CD4-positive, alpha-beta memory T cell (primary cell): ENCODE data around the gene CAMKK1. TPM values are rescaled to one million over a fixed set of nuclear protein-coding genes. Genes with fewer than 3 reads are reported as not detected.
A peak's percentile ranks its signal among the peaks of the same experiment; 100 is the strongest.

Experiments used
- CTCF ChIA-PET: fragments of 350-600 bp; sonication (Branson Sonifier 250); formaldehyde crosslinking; loops from one replicate; lab custom pipeline; 2021; ENCODE audit warnings: inconsistent platforms; ENCODE audit not compliant: partially characterized antibody; lab: Charles Lee
- POLR2A ChIA-PET: fragments of 350-600 bp; sonication (Branson Sonifier 250); formaldehyde crosslinking; loops from one replicate; lab custom pipeline; 2021; ENCODE audit not compliant: partially characterized antibody; lab: Charles Lee
- DNase-seq, 5 donors: peaks; one replicate each; pipeline versions ENCODE4 v3.0.0 to v3.0.0-alpha.2; 2020 to 2022; ENCODE audit warnings: mixed read lengths in 1 of 5
- H3K27ac ChIP-seq: one replicate; pipeline ENCODE4 v1.7.0; 2013; ENCODE audit warnings: low read depth, low read length
- H3K27me3 ChIP-seq: 2 replicates; pipeline ENCODE4 v1.7.0; 2013; ENCODE audit warnings: mild to moderate bottlenecking, low read length, moderate library complexity; ENCODE audit not compliant: insufficient read depth
- H3K36me3 ChIP-seq: 2 replicates; pipeline ENCODE4 v1.7.0; 2013; ENCODE audit warnings: mild to moderate bottlenecking, low read length, moderate library complexity; ENCODE audit not compliant: insufficient read depth
- H3K4me1 ChIP-seq: 2 replicates; pipeline ENCODE4 v1.7.0; 2013; ENCODE audit warnings: mild to moderate bottlenecking, low read length, moderate library complexity; ENCODE audit not compliant: insufficient read depth
- H3K4me3 ChIP-seq, 2 donors: one replicate each; pipeline ENCODE4 v1.7.0; 2013; ENCODE audit warnings: low read length in 2 of 2, mild to moderate bottlenecking in 1 of 2
- H3K9me3 ChIP-seq, 2 donors: one replicate each; pipeline ENCODE4 v1.7.0; 2013; ENCODE audit warnings: low read length in 2 of 2, control low read depth in 1 of 2; ENCODE audit not compliant: control insufficient read depth in 1 of 2
- H3K27ac Mint-ChIP-seq, 7 donors: one replicate each; pipeline ENCODE4 v1.8.0; 2020 to 2021; ENCODE audit warnings: mixed read lengths in 7 of 7, mild to moderate bottlenecking in 6 of 7, inconsistent platforms in 3 of 7, moderate library complexity in 3 of 7
- H3K27me3 Mint-ChIP-seq, 2 donors: one replicate each; pipeline ENCODE4 v1.8.0; 2020 to 2021; ENCODE audit warnings: mixed read lengths in 2 of 2
- H3K36me3 Mint-ChIP-seq, 2 donors: one replicate each; pipeline ENCODE4 v1.8.0; 2020 to 2021; ENCODE audit warnings: mixed read lengths in 2 of 2, inconsistent platforms in 1 of 2, mild to moderate bottlenecking in 1 of 2
- H3K4me1 Mint-ChIP-seq, 4 donors: one replicate each; pipeline ENCODE4 v1.8.0; 2020 to 2021; ENCODE audit warnings: mixed read lengths in 4 of 4, mild to moderate bottlenecking in 1 of 4
- H3K4me3 Mint-ChIP-seq, 8 donors: one replicate each; pipeline ENCODE4 v1.8.0; 2020 to 2021; ENCODE audit warnings: mixed read lengths in 8 of 8, mild to moderate bottlenecking in 7 of 8, moderate library complexity in 6 of 8, inconsistent platforms in 3 of 8
- H3K9me3 Mint-ChIP-seq, 8 donors: one replicate each; pipeline ENCODE4 v1.8.0; 2020 to 2021; ENCODE audit warnings: mixed read lengths in 8 of 8, mild to moderate bottlenecking in 5 of 8, inconsistent platforms in 3 of 8, moderate library complexity in 1 of 8
- intact Hi-C: fragments of 100-400 bp; cut with micrococcal nuclease; formaldehyde crosslinking; loops from one replicate; pipeline ENCODE4 v1.15.1; 2023
- polyA plus RNA-seq, 2 donors: library from polyadenylated mRNA; unstranded; fragments of 300-500 nt; fragmentation: Illumina TruSeq; gene quantifications; one replicate each; pipeline ENCODE4 v1.2.3, GENCODE V29; 2021
- total RNA-seq, 2 experiments: library from RNA; stranded (reverse); gene quantifications; one replicate each; pipeline ENCODE4 v1.2.3, GENCODE V29; 2021

CAMKK1 gene
- 1 to 10 TPM; 3.5 TPM for total RNA-seq
- polyA plus RNA-seq = 1 to 10 TPM in 1 of 2 donors, under 1 TPM in 1; 0.18 to 2.6 TPM

- intact Hi-C loops = loop anchor here (1.0 kb wide), 3 partner anchors 49 to 250 kb away; partner anchors contain the start of genes ATP2A3, CYB5D2 and ZZEF1
These were observed at the start of gene CAMKK1 for GRCh38 chr17:3893003-3893719. Gene CAMKK1 (minus strand): TSS chr17:3893053. CDS start chr17:3885687, 7,366 bp downstream.

GRCh38 chr17:3940965-3941698, 48.3 kb upstream of the CAMKK1 start:
- intact Hi-C loops = no loop called here
- ChIA-PET CTCF (no interaction called here), POLR2A (no interaction called here)
- Mint-ChIP-seq H3K36me3 (peaks cover 48 to 69% of the 10 kb centered on the region in 2 donors), H3K27ac (no peak overlapping the region), H3K27me3 (no peaks in the 10 kb centered on the region), H3K4me1 (peaks cover 0 to 8% (median under 1%) of the 10 kb centered on the region in 4 donors), H3K9me3 (no peaks in the 10 kb centered on the region), H3K4me3 (no peak overlapping the region)
- Histone ChIP-seq H3K36me3 (peaks cover 75% of the 10 kb centered on the region), H3K27me3 (no peaks in the 10 kb centered on the region), H3K9me3 (no peaks in the 10 kb centered on the region), H3K4me1 (no peaks in the 10 kb centered on the region), H3K27ac (no peak overlapping the region), H3K4me3 (no peak overlapping the region)
- no peak for DNase-seq

More at GRCh38 chr17:3893003-3893719, at the start of gene CAMKK1:
- ChIA-PET CTCF (interaction anchor here (1.2 to 2.3 kb wide), 3 partner anchors 30 to 156 kb away, joined by 4 to 12 read pairs (median 5); partner anchors contain the start of gene NCBP3), POLR2A (interaction anchor here (1.2 to 2.9 kb wide), 6 partner anchors 9 to 250 kb away, joined by 3 to 19 read pairs (median 4); partner anchors contain the start of genes CYB5D2, HASPIN, NCBP3 and ZZEF1)
- H3K9me3 ChIP-seq = no peaks in the 10 kb centered on the region
- peaks cover 21% of the 10 kb centered on the region for H3K4me1 ChIP-seq
- H3K27me3 ChIP-seq = no peaks in the 10 kb centered on the region
- DNase-seq = peak; percentile 85 to 91 (median 86)
- no peaks in the 10 kb centered on the region for H3K27me3 Mint-ChIP-seq
- H3K36me3 Mint-ChIP-seq = no peaks in the 10 kb centered on the region
- no peaks in the 10 kb centered on the region for H3K36me3 ChIP-seq
- H3K4me3 ChIP-seq = peak within 1 kb of the TSS; percentile 36 to 65
- peaks cover 22 to 46% (median 26%) of the 10 kb centered on the region in 4 donors for H3K4me1 Mint-ChIP-seq
- peak within 1 kb of the TSS; percentile 55 for H3K27ac ChIP-seq
- no peaks in the 10 kb centered on the region for H3K9me3 Mint-ChIP-seq
- H3K27ac Mint-ChIP-seq = peak within 1 kb of the TSS; percentile 87 to 96 (median 91)
- peak within 1 kb of the TSS; percentile 84 to 89 (median 87) for H3K4me3 Mint-ChIP-seq

GRCh38 chr17:3937359-3937758, 44.5 kb upstream of the CAMKK1 start:
- Histone ChIP-seq H3K36me3 (peaks cover 60% of the 10 kb centered on the region), H3K9me3 (no peaks in the 10 kb centered on the region), H3K27ac (no peak overlapping the region), H3K27me3 (no peaks in the 10 kb centered on the region), H3K4me1 (no peaks in the 10 kb centered on the region), H3K4me3 (no peak overlapping the region)
- ChIA-PET CTCF (no interaction called here), POLR2A (no interaction called here)
- Mint-ChIP-seq H3K4me1 (peaks cover 0 to 8% (median under 1%) of the 10 kb centered on the region in 4 donors), H3K36me3 (peaks cover 40 to 64% of the 10 kb centered on the region in 2 donors), H3K27ac (peak overlapping the region in 2 of 7 donors; percentile 41 to 90), H3K9me3 (no peaks in the 10 kb centered on the region), H3K27me3 (no peaks in the 10 kb centered on the region), H3K4me3 (no peak overlapping the region)
- intact Hi-C loops = no loop called here
- DNase-seq = no peak

GRCh38 chr17:3935825-3936355, 43.0 kb upstream of the CAMKK1 start:
- CTCF ChIA-PET = interaction anchor here (0.9 to 1.6 kb wide), 7 partner anchors 10 to 139 kb away, joined by 3 to 6 read pairs (median 3); no protein-coding TSS in a partner anchor

GRCh38 chr17:3935140-3935542, 42.3 kb upstream of the CAMKK1 start:
- peaks cover 53% of the 10 kb centered on the region for H3K36me3 ChIP-seq
- H3K27ac ChIP-seq = no peak overlapping the region
- Mint-ChIP-seq H3K4me3 (no peak overlapping the region), H3K36me3 (peaks cover 46 to 63% of the 10 kb centered on the region in 2 donors), H3K4me1 (peaks cover 0 to 8% (median under 1%) of the 10 kb centered on the region in 4 donors), H3K9me3 (no peaks in the 10 kb centered on the region), H3K27ac (no peak overlapping the region), H3K27me3 (no peaks in the 10 kb centered on the region)
- intact Hi-C loops = no loop called here
- H3K4me3 ChIP-seq = no peak overlapping the region
- no peaks in the 10 kb centered on the region for H3K4me1 ChIP-seq
- no peaks in the 10 kb centered on the region for H3K9me3 ChIP-seq
- POLR2A ChIA-PET = interaction anchor here (0.7 kb wide), 1 partner anchor 30 kb away, joined by 4 read pairs; no protein-coding TSS in a partner anchor
- CTCF ChIA-PET = interaction anchor here (1.3 to 2.4 kb wide), 5 partner anchors 11 to 108 kb away, joined by 3 to 7 read pairs (median 4); no protein-coding TSS in a partner anchor
- DNase-seq = peak in 1 of 5 donors; percentile 16
- no peaks in the 10 kb centered on the region for H3K27me3 ChIP-seq

More at GRCh38 chr17:3935825-3936355, 43.0 kb upstream of the CAMKK1 start:
- POLR2A ChIA-PET = interaction anchor here (1.0 kb wide), 1 partner anchor 27 kb away, joined by 7 read pairs; no protein-coding TSS in a partner anchor
- H3K4me3 Mint-ChIP-seq = no peak overlapping the region
- H3K4me1 Mint-ChIP-seq = peaks cover 0 to 8% (median under 1%) of the 10 kb centered on the region in 4 donors
- Histone ChIP-seq H3K9me3 (no peaks in the 10 kb centered on the region), H3K36me3 (peaks cover 49% of the 10 kb centered on the region), H3K27me3 (no peaks in the 10 kb centered on the region), H3K4me3 (no peak overlapping the region), H3K4me1 (no peaks in the 10 kb centered on the region), H3K27ac (no peak overlapping the region)
- no peaks in the 10 kb centered on the region for H3K9me3 Mint-ChIP-seq
- DNase-seq = no peak
- H3K27ac Mint-ChIP-seq = peak overlapping the region in 1 of 7 donors; percentile 81
- intact Hi-C loops = no loop called here
- peaks cover 47 to 65% of the 10 kb centered on the region in 2 donors for H3K36me3 Mint-ChIP-seq
- H3K27me3 Mint-ChIP-seq = no peaks in the 10 kb centered on the region

- H3K9me3 ChIP-seq = no peaks in the 10 kb centered on the region
- H3K27me3 ChIP-seq = no peaks in the 10 kb centered on the region
- H3K4me3 Mint-ChIP-seq = no peak overlapping the region
- H3K4me1 ChIP-seq = no peaks in the 10 kb centered on the region
- intact Hi-C loops = no loop called here
- peak overlapping the region; percentile 6 for H3K27ac ChIP-seq
- H3K27ac Mint-ChIP-seq = peak overlapping the region in 2 of 7 donors; percentile 35 to 74
- peaks cover 46% of the 10 kb centered on the region for H3K36me3 ChIP-seq
- H3K9me3 Mint-ChIP-seq = no peaks in the 10 kb centered on the region
- peaks cover 32 to 60% of the 10 kb centered on the region in 2 donors for H3K36me3 Mint-ChIP-seq
- H3K4me3 ChIP-seq = no peak overlapping the region
- ChIA-PET CTCF (interaction anchor here (2.7 kb wide), 1 partner anchor 16 kb away, joined by 11 read pairs; no protein-coding TSS in a partner anchor), POLR2A (no interaction called here)
- peaks cover 0 to 3% (median 0%) of the 10 kb centered on the region in 4 donors for H3K4me1 Mint-ChIP-seq
- no peaks in the 10 kb centered on the region for H3K27me3 Mint-ChIP-seq
- no peak for DNase-seq
These were observed 36.9 kb upstream of the CAMKK1 start for GRCh38 chr17:3929764-3930163.
